GM13976 (cell line): ENCODE results near the gene PSG11.
"Not testable (repeated sequence)": the region's sequence is repeated elsewhere in the genome, so short reads cannot be mapped to it uniquely, and the experiment has no call there.

Experiments
- DNase-seq: peaks from one replicate; pipeline ENCODE4 v3.0.0; 2012; ENCODE audit warnings: low spot score
- CTCF ChIP-seq: IDR thresholded peaks from 2 replicates; pipeline ENCODE4 v1.5.1; 2012; ENCODE audit warnings: borderline replicate concordance, mild to moderate bottlenecking; ENCODE audit not compliant: insufficient read depth; ENCODE audit errors: extremely low read depth, missing control alignments, control extremely low read depth
- in situ Hi-C: fragments of 300-500 bp; cut with MboI; formaldehyde crosslinking; loops from one replicate; pipeline ENCODE4 v1.12.0; 2022; ENCODE audit warnings: low sequenced_read_pairs, mixed read lengths, inconsistent platforms; ENCODE audit not compliant: unreplicated experiment

PSG11 gene

GRCh38 chr19:43026369-43026768 lies at the start of gene PSG11:
Gene PSG11 (minus strand): TSS chr19:43026469. CDS start chr19:43026372, 97 bp downstream.
- in situ Hi-C loops, DNase-seq: not testable (repeated sequence)

GRCh38 chr19:43062418-43062817 lies 36.1 kb upstream of the PSG11 start:
- in situ Hi-C loops, DNase-seq: not testable (repeated sequence)

GRCh38 chr19:43061326-43061725 lies 35.1 kb upstream of the PSG11 start:
- in situ Hi-C loops, DNase-seq: not testable (repeated sequence)

- in situ Hi-C loops, DNase-seq: not testable (repeated sequence)
Observed at GRCh38 chr19:43060254-43060653, 34.0 kb upstream of the PSG11 start.

- in situ Hi-C loops, DNase-seq: not testable (repeated sequence)
Observed at GRCh38 chr19:43059482-43059881, 33.2 kb upstream of the PSG11 start.

- DNase-seq, in situ Hi-C loops: not testable (repeated sequence)
Observed at GRCh38 chr19:43058440-43058839, 32.2 kb upstream of the PSG11 start.

- in situ Hi-C loops, DNase-seq: not testable (repeated sequence)
Observed at GRCh38 chr19:43047966-43048365, 21.7 kb upstream of the PSG11 start.

- DNase-seq, in situ Hi-C loops: not testable (repeated sequence)
Observed at GRCh38 chr19:43046578-43046977, 20.3 kb upstream of the PSG11 start.

- in situ Hi-C loops, DNase-seq: not testable (repeated sequence)
Observed at GRCh38 chr19:43043492-43044180, 17.4 kb upstream of the PSG11 start.

GRCh38 chr19:43031645-43032044 lies 5.4 kb upstream of the PSG11 start:
- in situ Hi-C loops, DNase-seq: not testable (repeated sequence)

GRCh38 chr19:43028866-43029265 lies 2.6 kb upstream of the PSG11 start:
- no peak for TF ChIP-seq CTCF
- in situ Hi-C loops = no loop called here
- DNase-seq = no peak

GRCh38 chr19:43027985-43028384 lies 1.7 kb upstream of the PSG11 start:
- DNase-seq, in situ Hi-C loops: not testable (repeated sequence)

GRCh38 chr19:43027061-43027460 lies 792 bp upstream of the PSG11 start:
- DNase-seq, in situ Hi-C loops: not testable (repeated sequence)

GRCh38 chr19:43022098-43022497 lies 4.2 kb downstream of the PSG11 start:
- in situ Hi-C loops, DNase-seq: not testable (repeated sequence)

GRCh38 chr19:43021629-43022028 lies 4.6 kb downstream of the PSG11 start:
- in situ Hi-C loops, DNase-seq: not testable (repeated sequence)

- in situ Hi-C loops, DNase-seq: not testable (repeated sequence)
Observed at GRCh38 chr19:43019588-43019987, 6.7 kb downstream of the PSG11 start.

- in situ Hi-C loops, DNase-seq: not testable (repeated sequence)
Observed at GRCh38 chr19:43005841-43006240, 20.4 kb downstream of the PSG11 start.

- in situ Hi-C loops, DNase-seq: not testable (repeated sequence)
Observed at GRCh38 chr19:43004846-43005245, 21.4 kb downstream of the PSG11 start.

GRCh38 chr19:43003634-43004033 lies 22.6 kb downstream of the PSG11 start:
- in situ Hi-C loops, DNase-seq: not testable (repeated sequence)
